Measurements from ENCODE around the gene TACSTD2.

DNA sequence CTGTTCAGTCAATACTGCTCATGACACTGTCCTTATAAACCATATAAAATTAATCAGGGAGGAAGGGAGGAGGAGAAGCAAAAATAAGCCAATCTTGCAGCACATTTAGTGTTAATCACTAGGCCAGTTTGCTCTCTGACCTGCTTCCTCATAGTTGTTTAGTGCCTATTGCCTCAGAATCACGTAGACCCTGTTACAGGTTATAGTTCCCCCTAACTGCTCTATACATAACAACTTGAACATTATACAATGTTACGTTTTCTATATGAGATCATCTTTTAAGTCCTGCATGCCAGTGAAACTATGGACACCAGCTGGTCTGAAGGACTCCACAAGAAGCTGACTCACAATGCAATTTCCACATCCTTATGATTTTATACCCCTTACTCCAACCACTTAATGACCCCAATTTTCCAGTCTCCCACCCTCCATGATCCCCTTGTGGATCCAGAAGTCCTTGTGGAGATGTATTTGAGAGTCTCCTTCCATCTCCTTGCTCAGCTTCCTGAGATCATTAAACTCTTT lies 34.9 kb upstream of the TACSTD2 start:
- TF ChIP-seq CTCF (IDR thresholded peaks at IDR 0.05; ENCODE audit: borderline replicate concordance, extremely low read depth, low read length, poor library complexity, severe bottlenecking) (no peak), EZH2 (IDR thresholded peaks at IDR 0.05; ENCODE audit: borderline replicate concordance, low read depth, low read length, severe bottlenecking) (no peak)
